Stimulated activated CD8-positive, alpha-beta memory T cell treated with anti-CD3 and anti-CD28 coated beads, Interleukin-7, amount 100 ng/mL, for 24 hours (primary cell): ENCODE results near the gene IKZF3.
"Not testable (repeated sequence)": the region's sequence is repeated elsewhere in the genome, so short reads cannot be mapped to it uniquely, and the experiment has no call there.

Experiments
- DNase-seq: peaks from one replicate; pipeline ENCODE4 v3.0.0-alpha.2; 2020; ENCODE audit warnings: low read depth

The IKZF3 gene

GRCh38 chr17:39855911-39856649 is 8.0 kb downstream of the IKZF3 start:
- DNase-seq: not testable (repeated sequence)

GRCh38 chr17:39854909-39855308 is 9.2 kb downstream of the IKZF3 start:
- DNase-seq: no peak

GRCh38 chr17:39852239-39852638 is 11.9 kb downstream of the IKZF3 start:
- DNase-seq: no peak

GRCh38 chr17:39850186-39850585 is 13.9 kb downstream of the IKZF3 start:
- DNase-seq: not testable (repeated sequence)

GRCh38 chr17:39848600-39848999 is 15.5 kb downstream of the IKZF3 start:
- DNase-seq: no peak

GRCh38 chr17:39846205-39846604 is 17.9 kb downstream of the IKZF3 start:
- no peak for DNase-seq

- DNase-seq: no peak
Measured at GRCh38 chr17:39845052-39845846, 18.9 kb downstream of the IKZF3 start.

GRCh38 chr17:39841134-39841683 is 22.9 kb downstream of the IKZF3 start:
- DNase-seq: no peak

GRCh38 chr17:39838784-39839183 is 25.3 kb downstream of the IKZF3 start:
- DNase-seq: no peak

- no peak for DNase-seq
Measured at GRCh38 chr17:39838057-39838456, 26.1 kb downstream of the IKZF3 start.

GRCh38 chr17:39836117-39836516 is 28.0 kb downstream of the IKZF3 start:
- DNase-seq: no peak

- DNase-seq: no peak
Measured at GRCh38 chr17:39835038-39835786, 28.9 kb downstream of the IKZF3 start.

- no peak for DNase-seq
Measured at GRCh38 chr17:39834017-39834416, 30.1 kb downstream of the IKZF3 start.

GRCh38 chr17:39831588-39831987 is 32.5 kb downstream of the IKZF3 start:
- no peak for DNase-seq

GRCh38 chr17:39828443-39828842 is 35.7 kb downstream of the IKZF3 start:
- DNase-seq: no peak

- DNase-seq: no peak
Measured at GRCh38 chr17:39826334-39826733, 37.8 kb downstream of the IKZF3 start.

GRCh38 chr17:39823407-39824054 is 40.6 kb downstream of the IKZF3 start:
- no peak for DNase-seq

- DNase-seq: no peak
Measured at GRCh38 chr17:39822051-39822451, 42.1 kb downstream of the IKZF3 start.

- DNase-seq: no peak
Measured at GRCh38 chr17:39820987-39821386, 43.1 kb downstream of the IKZF3 start.

- DNase-seq: no peak
Measured at GRCh38 chr17:39820541-39820940, 43.6 kb downstream of the IKZF3 start.

GRCh38 chr17:39818358-39819000 is 45.6 kb downstream of the IKZF3 start:
- DNase-seq: no peak
